Cardiac muscle cell (in vitro differentiated cells and primary cell): Measurements from ENCODE around the gene ZNF512B. TPM values are rescaled to one million over a fixed set of nuclear protein-coding genes. Genes with fewer than 3 reads are reported as not detected.
"Not testable (repeated sequence)": the region's sequence is repeated elsewhere in the genome, so short reads cannot be mapped to it uniquely, and the experiment has no call there.

ENCODE experiments used
- DNase-seq, 2 donors: peaks; one replicate each; pipeline versions ENCODE4 v3.0.0 to v3.0.0-alpha.2; 2010 to 2017; ENCODE audit warnings: low read depth in 1 of 2, low spot score in 1 of 2
- H3K27ac ChIP-seq: fragments of 200-600 bp; sonication (generic); 2 replicates; pipeline ENCODE4 v1.5.1; 2016
- H3K27me3 ChIP-seq: fragments of 200-600 bp; sonication (generic); 2 replicates; pipeline ENCODE4 v1.6.0; 2016; ENCODE audit warnings: control low read depth
- H3K36me3 ChIP-seq: fragments of 200-600 bp; sonication (generic); 2 replicates; pipeline ENCODE4 v1.5.1; 2016; ENCODE audit warnings: control low read depth
- H3K4me1 ChIP-seq: fragments of 200-600 bp; sonication (generic); 2 replicates; pipeline ENCODE4 v1.8.1; 2017; ENCODE audit warnings: low read depth, mild to moderate bottlenecking, mixed run types
- H3K4me3 ChIP-seq: fragments of 200-600 bp; sonication (generic); 2 replicates; pipeline ENCODE4 v1.5.1; 2016; ENCODE audit warnings: mild to moderate bottlenecking
- H3K9me3 ChIP-seq: fragments of 200-600 bp; sonication (generic); 2 replicates; pipeline ENCODE4 v1.5.1; 2017; ENCODE audit warnings: low read depth, mild to moderate bottlenecking, control low read depth
- CTCF ChIP-seq: IDR thresholded peaks from 2 replicates; pipeline ENCODE4 v1.5.1; 2012; ENCODE audit warnings: low read depth, mild to moderate bottlenecking, low read length
- polyA plus RNA-seq: library from polyadenylated mRNA; unstranded; fragments of >200 nt; fragmentation: Nextera tagmentation; extraction: Ambion mirVana; gene quantifications from 2 replicates; pipeline ENCODE4 v1.2.1, GENCODE V29; 2016
- total RNA-seq: library from RNA; depleted of rRNA; stranded (reverse); fragments of >200 nt; gene quantifications from 2 replicates; pipeline ENCODE4 v1.2.3, GENCODE V29; 2016

ZNF512B gene
- total and polyA plus RNA-seq, 2 experiments from 2014 or later = 13.7 to 45.8 TPM

GRCh38 chr20:63961664-63962425 is 7.9 kb downstream of the ZNF512B start:
- Histone ChIP-seq H3K36me3 (peaks cover 32% of the 10 kb centered on the region), H3K4me3 (no peak overlapping the region), H3K9me3 (no peaks in the 10 kb centered on the region), H3K4me1 (no peaks in the 10 kb centered on the region), H3K27me3 (no peaks in the 10 kb centered on the region), H3K27ac (no peak overlapping the region)
- no peak for TF ChIP-seq CTCF
- no peak for DNase-seq

GRCh38 chr20:63960654-63961621 is 8.8 kb downstream of the ZNF512B start:
- H3K27me3 ChIP-seq, H3K9me3 ChIP-seq, H3K4me3 ChIP-seq, H3K27ac ChIP-seq, DNase-seq, H3K4me1 ChIP-seq: not testable (repeated sequence)
- H3K36me3 ChIP-seq = peaks cover 32% of the 10 kb centered on the region

GRCh38 chr20:63959699-63960075 is 10.0 kb downstream of the ZNF512B start:
- TF ChIP-seq CTCF = no peak
- H3K36me3 ChIP-seq = peaks cover 32% of the 10 kb centered on the region

GRCh38 chr20:63958964-63959698 is 10.6 kb downstream of the ZNF512B start:
- TF ChIP-seq CTCF = no peak
- peaks cover 9% of the 10 kb centered on the region for H3K4me1 ChIP-seq
- no peaks in the 10 kb centered on the region for H3K9me3 ChIP-seq
- peaks cover 31% of the 10 kb centered on the region for H3K36me3 ChIP-seq
- no peak overlapping the region for H3K4me3 ChIP-seq
- no peak for DNase-seq
- H3K27ac ChIP-seq = no peak overlapping the region
- no peaks in the 10 kb centered on the region for H3K27me3 ChIP-seq

More at GRCh38 chr20:63959699-63960075, 10.0 kb downstream of the ZNF512B start:
- Histone ChIP-seq H3K4me3 (no peak overlapping the region), H3K27me3 (no peaks in the 10 kb centered on the region), H3K27ac (no peak overlapping the region), H3K9me3 (no peaks in the 10 kb centered on the region), H3K4me1 (peaks cover 5% of the 10 kb centered on the region)
- DNase-seq = no peak

GRCh38 chr20:63958471-63958870 is 11.3 kb downstream of the ZNF512B start:
- no peak for TF ChIP-seq CTCF
- H3K4me1 ChIP-seq = peaks cover 14% of the 10 kb centered on the region
- DNase-seq = no peak
- H3K27me3 ChIP-seq = no peaks in the 10 kb centered on the region
- peaks cover 24% of the 10 kb centered on the region for H3K36me3 ChIP-seq
- no peak overlapping the region for H3K27ac ChIP-seq
- no peaks in the 10 kb centered on the region for H3K9me3 ChIP-seq
- H3K4me3 ChIP-seq = no peak overlapping the region
